Cardiac fibroblast (primary cell): ENCODE data around the gene KRTAP22-2.

ENCODE experiments used
- DNase-seq, 2 donors: peaks; one replicate each; pipeline versions ENCODE4 v3.0.0 to v3.0.0-alpha.2; 2010; ENCODE audit warnings: low read depth in 2 of 2
- H3K4me3 ChIP-seq, 2 donors: replicated peaks in 1 of 2; 1 replicate in 1 of 2; 2 replicates in 1 of 2; pipeline ENCODE4 v1.5.1; 2011; ENCODE audit warnings: low read depth in 2 of 2, low read length in 2 of 2, mild to moderate bottlenecking in 2 of 2, moderate library complexity in 1 of 2
- CTCF ChIP-seq: IDR thresholded peaks from one replicate; pipeline ENCODE4 v1.5.1; 2011; ENCODE audit warnings: low read depth, mild to moderate bottlenecking, low read length, inconsistent platforms

KRTAP22-2 gene

GRCh38 chr21:30541764-30542163 lies 48.4 kb downstream of the KRTAP22-2 start, which contains the start of gene KRTAP19-6:
Gene KRTAP19-6, minus strand, starts transcription at chr21:30541864. Its CDS starts 31 bp downstream, at chr21:30541833.
- no peak within 1 kb of the TSS for H3K4me3 ChIP-seq
- no peak for DNase-seq
- TF ChIP-seq CTCF: no peak
